Astrocyte of the spinal cord (primary cell): ENCODE data around the gene CCND2.

Experiments
- DNase-seq: peaks from one replicate; pipeline ENCODE4 v3.0.0; 2011; ENCODE audit warnings: low read depth, low spot score
- H3K4me3 ChIP-seq: 2 replicates; pipeline ENCODE4 v1.5.1; 2011; ENCODE audit warnings: low read depth, mild to moderate bottlenecking, low read length, moderate library complexity
- in situ Hi-C: cut with HindIII; loops from 2 replicates; pipeline ENCODE4 v1.10.0; 2017; ENCODE audit warnings: low sequenced_read_pairs
- TF ChIP-seq, protein P1 (sequence below): IDR thresholded peaks from 2 replicates; pipeline ENCODE4 v1.5.1; 2012; ENCODE audit warnings: low read depth, mild to moderate bottlenecking, low read length, inconsistent platforms

Gene CCND2

DNA sequence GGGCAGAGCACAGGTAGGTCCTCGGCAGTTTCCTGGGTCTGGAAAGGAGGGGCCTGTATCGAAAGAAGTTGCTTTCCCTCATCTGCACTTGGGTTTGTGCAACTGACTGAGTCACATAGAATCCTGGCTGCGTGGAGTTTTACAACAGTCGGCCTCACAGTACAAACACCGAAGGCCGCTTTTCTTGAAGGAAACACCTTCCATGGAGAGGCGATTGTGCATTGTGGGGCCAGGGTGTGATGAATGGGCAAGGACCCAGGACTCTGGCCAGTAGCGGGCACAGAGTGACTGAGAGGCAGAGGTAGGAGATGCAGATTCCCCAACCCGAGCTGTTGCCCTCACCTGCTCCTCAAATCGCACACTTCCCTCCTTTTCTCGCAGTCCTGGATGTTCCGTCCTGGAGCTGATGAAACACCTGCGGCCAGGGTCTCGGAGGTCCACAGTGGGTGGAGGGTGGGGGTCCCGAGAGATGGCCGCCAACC lies 7.7 kb downstream of the CCND2 start:
- no peak overlapping the region for H3K4me3 ChIP-seq
- in situ Hi-C loops: no loop called here
- TF ChIP-seq, protein P1, sequence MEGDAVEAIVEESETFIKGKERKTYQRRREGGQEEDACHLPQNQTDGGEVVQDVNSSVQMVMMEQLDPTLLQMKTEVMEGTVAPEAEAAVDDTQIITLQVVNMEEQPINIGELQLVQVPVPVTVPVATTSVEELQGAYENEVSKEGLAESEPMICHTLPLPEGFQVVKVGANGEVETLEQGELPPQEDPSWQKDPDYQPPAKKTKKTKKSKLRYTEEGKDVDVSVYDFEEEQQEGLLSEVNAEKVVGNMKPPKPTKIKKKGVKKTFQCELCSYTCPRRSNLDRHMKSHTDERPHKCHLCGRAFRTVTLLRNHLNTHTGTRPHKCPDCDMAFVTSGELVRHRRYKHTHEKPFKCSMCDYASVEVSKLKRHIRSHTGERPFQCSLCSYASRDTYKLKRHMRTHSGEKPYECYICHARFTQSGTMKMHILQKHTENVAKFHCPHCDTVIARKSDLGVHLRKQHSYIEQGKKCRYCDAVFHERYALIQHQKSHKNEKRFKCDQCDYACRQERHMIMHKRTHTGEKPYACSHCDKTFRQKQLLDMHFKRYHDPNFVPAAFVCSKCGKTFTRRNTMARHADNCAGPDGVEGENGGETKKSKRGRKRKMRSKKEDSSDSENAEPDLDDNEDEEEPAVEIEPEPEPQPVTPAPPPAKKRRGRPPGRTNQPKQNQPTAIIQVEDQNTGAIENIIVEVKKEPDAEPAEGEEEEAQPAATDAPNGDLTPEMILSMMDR: no peak
- no peak for DNase-seq

DNA sequence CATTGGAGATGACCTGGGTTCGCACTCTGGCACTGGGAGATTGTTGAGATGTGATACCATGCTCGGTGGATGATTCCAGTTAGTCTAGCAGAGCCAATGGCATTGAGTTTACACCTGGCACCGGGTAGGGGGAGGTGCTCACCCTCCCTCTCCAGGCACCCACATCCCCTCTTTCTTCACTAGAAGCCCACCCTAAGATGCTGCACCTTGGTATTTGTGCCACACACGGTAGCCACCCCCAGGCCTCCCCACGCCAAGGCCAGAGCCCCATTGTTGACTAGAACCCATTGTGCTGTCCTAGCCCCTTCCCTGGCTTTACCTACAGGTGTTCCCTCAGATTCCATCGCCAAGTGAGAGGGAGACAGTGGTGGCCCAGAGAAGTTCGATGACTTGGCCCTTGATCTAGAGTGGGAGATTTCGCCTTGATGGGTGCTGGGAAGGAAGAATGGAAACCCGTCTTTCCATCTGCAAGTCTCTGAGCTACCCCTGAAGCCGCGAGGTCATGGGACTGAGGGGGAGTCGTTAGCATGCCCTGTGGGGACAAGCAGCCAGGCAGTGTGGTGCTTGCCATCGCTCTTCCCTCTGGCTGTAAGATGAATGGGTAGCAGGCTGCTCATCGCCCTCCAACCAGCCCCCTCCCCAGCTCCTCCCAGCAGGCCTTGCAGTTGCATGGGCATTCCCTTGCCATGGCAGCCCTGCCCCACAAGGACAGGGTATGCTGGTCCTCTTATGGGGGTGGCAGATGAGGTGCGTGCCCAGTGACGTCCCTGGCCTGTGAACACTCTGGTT lies 8.7 kb downstream of the CCND2 start:
- no peak overlapping the region for H3K4me3 ChIP-seq
- in situ Hi-C loops: no loop called here
- TF ChIP-seq, protein P1: no peak
- no peak for DNase-seq

DNA sequence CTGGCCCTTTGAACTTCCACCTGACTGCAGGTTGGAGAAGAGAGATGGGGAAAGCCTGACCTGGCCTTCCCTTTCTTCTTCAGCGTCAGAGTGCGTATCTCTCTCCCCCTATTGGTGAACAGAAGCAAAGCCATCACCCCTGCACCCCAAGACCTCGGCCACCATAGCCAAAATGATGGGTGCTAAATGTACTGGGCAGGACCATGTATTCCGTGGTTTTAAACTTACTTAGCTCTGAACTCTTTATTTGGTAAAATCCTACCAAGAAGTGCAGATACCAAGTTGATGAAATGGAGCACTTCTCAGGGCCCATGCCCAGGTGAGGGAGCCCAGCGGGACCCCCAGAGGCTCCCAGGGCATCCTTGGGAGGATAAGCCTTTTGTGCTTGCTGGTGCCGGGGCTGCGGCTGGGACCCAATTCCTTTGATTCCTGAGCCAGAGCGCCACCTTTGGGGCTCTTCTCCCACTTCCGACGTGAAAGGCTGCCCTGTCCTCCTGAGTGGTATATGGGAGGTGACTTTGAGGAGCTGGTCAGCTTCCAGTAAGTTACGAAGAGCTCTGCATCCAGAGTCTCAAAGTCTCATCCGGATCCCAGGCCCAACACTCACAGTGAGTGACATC lies 9.4 kb downstream of the CCND2 start:
- no peak for DNase-seq
- in situ Hi-C loops: no loop called here

DNA sequence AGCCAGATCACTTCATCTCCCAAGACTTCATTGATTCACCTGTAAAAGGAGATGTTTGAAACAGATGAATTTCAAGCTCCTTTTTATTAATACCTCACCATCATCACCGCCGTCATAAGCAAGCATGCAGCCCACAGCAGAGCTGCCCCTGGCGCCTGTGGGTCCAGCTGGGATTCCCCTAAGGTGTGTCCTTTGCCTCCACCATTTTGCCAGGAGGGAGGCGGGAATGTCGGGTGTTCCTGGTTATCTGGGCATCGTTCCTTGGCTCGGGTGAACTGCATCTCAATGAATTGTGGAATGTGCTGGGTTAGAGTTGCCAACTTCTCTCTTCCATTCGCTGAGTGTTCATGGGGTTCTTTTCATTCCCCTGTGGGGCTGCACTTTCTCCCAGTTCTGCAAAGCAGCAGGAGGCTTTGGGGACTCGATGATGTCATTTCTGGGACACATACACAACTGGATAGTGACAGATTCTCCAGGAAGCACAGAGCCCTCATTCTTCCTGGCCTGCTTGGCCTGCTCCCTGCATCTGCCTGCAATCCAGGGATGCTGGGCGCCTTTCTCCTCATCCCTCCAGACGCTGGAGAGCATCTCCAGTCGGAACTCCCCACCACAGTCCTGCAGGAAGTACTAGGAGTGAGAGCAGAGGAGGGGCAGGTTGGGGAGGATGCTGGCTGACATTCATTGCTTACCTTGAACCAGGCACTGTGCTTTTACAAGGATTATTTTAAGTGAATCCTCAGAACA lies 10.1 kb downstream of the CCND2 start:
- in situ Hi-C loops: no loop called here
- DNase-seq: no peak
- no peak overlapping the region for H3K4me3 ChIP-seq
- TF ChIP-seq, protein P1: no peak

More for the DNA sequence above, 9.4 kb downstream of the CCND2 start:
- no peak overlapping the region for H3K4me3 ChIP-seq
- TF ChIP-seq, protein P1: no peak

DNA sequence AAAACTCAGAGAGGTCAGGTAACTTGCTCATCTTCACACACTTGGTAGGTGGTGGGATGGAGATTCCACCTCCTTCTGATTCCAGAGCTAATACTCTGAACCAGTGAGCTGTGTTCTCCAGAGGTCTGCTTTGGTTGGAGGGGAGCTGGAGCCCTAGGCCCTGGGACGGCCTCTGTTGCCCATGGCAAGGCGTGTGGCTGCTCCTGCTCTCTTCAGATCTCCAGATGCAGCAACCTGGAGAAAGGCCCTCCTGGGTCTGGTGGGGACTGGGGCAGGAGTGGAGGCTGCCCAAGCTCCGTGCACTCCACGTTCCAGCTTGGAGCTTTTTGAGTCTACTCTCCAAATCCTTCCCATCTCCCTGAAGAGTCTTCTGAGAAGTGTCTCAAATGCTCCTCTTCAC lies 10.7 kb downstream of the CCND2 start:
- no peak overlapping the region for H3K4me3 ChIP-seq
- DNase-seq: no peak
- in situ Hi-C loops: no loop called here
- TF ChIP-seq, protein P1: no peak

DNA sequence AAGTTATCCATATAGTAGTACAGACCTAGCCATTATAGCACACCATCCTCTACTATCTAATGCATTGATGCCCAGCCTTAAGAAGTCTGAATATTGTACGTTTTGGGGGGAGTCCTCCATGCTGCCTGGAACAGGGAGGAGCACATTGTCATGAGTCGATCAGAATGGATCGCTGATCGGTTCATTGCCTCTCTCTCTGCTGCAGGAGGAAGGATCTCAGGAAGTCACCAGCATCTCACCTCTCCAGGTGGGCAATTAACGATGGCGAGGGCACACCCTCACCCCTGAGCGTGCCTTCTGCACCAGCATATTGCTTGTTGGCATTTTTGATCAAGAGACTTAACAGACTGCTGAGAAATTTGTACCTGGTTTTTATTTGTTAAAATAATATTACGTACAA lies 11.5 kb downstream of the CCND2 start:
- TF ChIP-seq, protein P1: no peak
- in situ Hi-C loops: no loop called here
- H3K4me3 ChIP-seq: no peak overlapping the region
- DNase-seq: no peak
